K562 (cell line): ENCODE measurements around the gene ABT1. TPM values are rescaled to one million over a fixed set of nuclear protein-coding genes. Genes with fewer than 3 reads are reported as not detected.
A peak's percentile ranks its signal among the peaks of the same experiment; 100 is the strongest.

ENCODE experiments used
- ATAC-seq: fragments of 200-7000 bp; cut with Tn5 transposase; 3 replicates; pipeline ENCODE4 v1.9.1; 2020; ENCODE audit warnings: moderate library complexity
- BruUV-seq: library from RNA; stranded (reverse); fragments of 400-500 nt; replicated peaks from 2 replicates; lab custom pipeline; 2021; lab: Mats Ljungman, UMichigan
- CTCF ChIA-PET: fragments of 300-600 bp; formaldehyde crosslinking; extraction: SDS; loops from one replicate; lab custom pipeline; 2021; ENCODE audit warnings: low intra/inter-chr PET ratio; lab: Yijun Ruan, JAX
- POLR2A ChIA-PET: fragments of 300-600, 350-650 bp; sonication (Branson Sonifier 250); formaldehyde crosslinking; extraction: SDS; loops from one replicate; lab custom pipeline; 2021; ENCODE audit warnings: antibody characterized with exemption, inconsistent platforms; lab: Yijun Ruan, JAX
- DNase-seq, 4 experiments: peaks; one replicate each; pipeline versions ENCODE4 v3.0.0 to v3.0.0-alpha.2; 2011 to 2018; ENCODE audit warnings: low spot score in 3 of 4, mixed read lengths in 3 of 4; ENCODE audit errors: extremely low read depth in 1 of 4
- FAIRE-seq: peaks from 2 replicates; lab custom pipeline; 2011; peaks lifted over from hg19 to GRCh38; lab: Jason Lieb, UNC
- H2AFZ ChIP-seq: 2 replicates; pipeline ENCODE4 v1.6.0; 2011; ENCODE audit warnings: low read depth, low read length, control low read depth, inconsistent platforms
- H3K27ac ChIP-seq: fragments of 200-600 bp; 3 replicates; pipeline ENCODE4 v1.8.0; 2011; ENCODE audit warnings: low read depth, mild to moderate bottlenecking, control low read depth, inconsistent platforms, low read length, moderate library complexity, mixed read lengths; ENCODE audit errors: extremely low read depth
- H3K27me3 ChIP-seq, 2 experiments: fragments of 300-600 bp in 1 of 2; 2 replicates in 1 of 2; 3 replicates in 1 of 2; pipeline versions ENCODE4 v1.6.0 to v1.8.0; 2011; ENCODE audit warnings: inconsistent platforms in 2 of 2, low read length in 2 of 2, mild to moderate bottlenecking in 1 of 2, mixed read lengths in 1 of 2, moderate library complexity in 1 of 2; ENCODE audit not compliant: control insufficient read depth in 2 of 2, insufficient read depth in 2 of 2
- H3K36me3 ChIP-seq: fragments of 300-600 bp; 3 replicates; pipeline ENCODE4 v1.8.0; 2011; ENCODE audit warnings: mild to moderate bottlenecking, low read length, inconsistent platforms; ENCODE audit not compliant: control insufficient read depth, insufficient read depth
- H3K4me1 ChIP-seq, 2 experiments: fragments of 200-600 bp in 1 of 2; replicated peaks in 1 of 2; 2 replicates in 1 of 2; 3 replicates in 1 of 2; pipeline versions ENCODE4 v1.5.1 to v1.8.0; 2011; ENCODE audit warnings: inconsistent platforms in 2 of 2, low read length in 2 of 2, mild to moderate bottlenecking in 1 of 2, mixed read lengths in 1 of 2, moderate library complexity in 1 of 2; ENCODE audit not compliant: control insufficient read depth in 2 of 2, insufficient read depth in 2 of 2
- H3K4me2 ChIP-seq: 2 replicates; pipeline ENCODE4 v1.6.1; 2011; ENCODE audit warnings: low read length, control low read depth, inconsistent platforms, mixed read lengths; ENCODE audit not compliant: insufficient read depth
- H3K4me3 ChIP-seq: fragments of 200-600 bp; sonication (generic), shearing (Covaris generic); 2 replicates; pipeline ENCODE4 v1.5.1; 2016; ENCODE audit warnings: control low read depth, inconsistent platforms
- H3K79me2 ChIP-seq: fragments of 200-600 bp; 3 replicates; pipeline ENCODE4 v1.8.0; 2011; ENCODE audit warnings: low read length, inconsistent platforms; ENCODE audit not compliant: control insufficient read depth, insufficient read depth
- H3K9ac ChIP-seq, 2 experiments: 2 replicates each; pipeline versions ENCODE4 v1.6.0 to v1.6.1; 2011; ENCODE audit warnings: low read depth in 2 of 2, low read length in 2 of 2, control low read depth in 1 of 2, inconsistent platforms in 1 of 2, mild to moderate bottlenecking in 1 of 2, mixed read lengths in 1 of 2; ENCODE audit not compliant: insufficient read depth in 1 of 2
- H3K9me1 ChIP-seq: one replicate; pipeline ENCODE4 v1.6.0; 2011; ENCODE audit warnings: inconsistent platforms, mild to moderate bottlenecking, low read length, moderate library complexity; ENCODE audit not compliant: control insufficient read depth, insufficient read depth
- H3K9me3 ChIP-seq: replicated peaks from 2 replicates; pipeline ENCODE4 v1.5.1; 2011; ENCODE audit warnings: low read depth, low read length, inconsistent platforms; ENCODE audit not compliant: control insufficient read depth, insufficient read depth
- H4K20me1 ChIP-seq: replicated peaks from 2 replicates; pipeline ENCODE4 v1.6.1; 2011; ENCODE audit warnings: low read length, inconsistent platforms, mixed read lengths; ENCODE audit not compliant: control insufficient read depth, insufficient read depth
- ARID1B ChIP-seq: fragments of 450-650 bp; IDR thresholded peaks from 2 replicates; pipeline ENCODE4 v1.6.1; 2016; ENCODE audit warnings: antibody characterized with exemption, mild to moderate bottlenecking, inconsistent platforms
- CBFA2T3 ChIP-seq: fragments of 450-650 bp; IDR thresholded peaks from 2 replicates; pipeline ENCODE4 v1.6.1; 2017
- FOXP4 ChIP-seq: sonication (generic); formaldehyde crosslinking; IDR thresholded peaks from 2 replicates; pipeline ENCODE4 v1.8.0; 2022; ENCODE audit warnings: mild to moderate bottlenecking, missing genetic modification reagents, borderline replicate concordance
- HMBOX1 ChIP-seq: sonication (generic); IDR thresholded peaks from 2 replicates; pipeline ENCODE4 v1.6.1; 2016
- MEF2A ChIP-seq: IDR thresholded peaks from 2 replicates; pipeline ENCODE4 v1.6.1; 2011; ENCODE audit warnings: low read depth, mild to moderate bottlenecking, low read length, moderate library complexity; ENCODE audit not compliant: control insufficient read depth
- MYC ChIP-seq, 2 experiments: fragments of 250-450 bp in 1 of 2; sonication (Bioruptor Pico) in 1 of 2; IDR thresholded peaks; 2 replicates each; pipeline versions ENCODE4 v1.5.1 to v1.6.1; 2012 to 2021; ENCODE audit warnings: low read depth in 2 of 2, borderline replicate concordance in 1 of 2, improper control_type of control experiment in 1 of 2, low read length in 1 of 2, mild to moderate bottlenecking in 1 of 2, moderate library complexity in 1 of 2
- RBFOX2 ChIP-seq: fragments of 200-400 bp; formaldehyde crosslinking; IDR thresholded peaks from 2 replicates; pipeline ENCODE4 v1.6.1; 2017; ENCODE audit warnings: low read depth, mild to moderate bottlenecking, low read length, moderate library complexity
- SOX6 ChIP-seq: fragments of 450-650 bp; IDR thresholded peaks from 2 replicates; pipeline ENCODE4 v1.6.1; 2014; ENCODE audit warnings: mild to moderate bottlenecking
- TAL1 ChIP-seq: fragments of 450-650 bp; IDR thresholded peaks from 2 replicates; pipeline ENCODE4 v1.6.1; 2016; ENCODE audit warnings: mild to moderate bottlenecking
- TBP ChIP-seq: optimal IDR thresholded peaks from 2 replicates; pipeline ENCODE3; 2011; ENCODE audit warnings: low read depth, low read length, improper control_type of control experiment
- TCF3 ChIP-seq: sonication (generic); formaldehyde crosslinking; IDR thresholded peaks from 2 replicates; pipeline ENCODE4 v1.4.0; 2020; ENCODE audit warnings: mild to moderate bottlenecking, missing genetic modification reagents
- TEAD4 ChIP-seq, 2 experiments: sonication (generic) in 1 of 2; formaldehyde crosslinking in 1 of 2; IDR thresholded peaks; 2 replicates each; pipeline versions ENCODE4 v1.6.1 to v1.8.0; 2012 to 2022; ENCODE audit warnings: borderline replicate concordance in 1 of 2, inconsistent platforms in 1 of 2, low read length in 1 of 2, mild to moderate bottlenecking in 1 of 2, missing genetic modification reagents in 1 of 2
- TFAM ChIP-seq: fragments of 250-450 bp; sonication (Bioruptor Pico); conservative IDR thresholded peaks from 2 replicates; pipeline ENCODE4 v1.5.0; 2021; ENCODE audit warnings: mild to moderate bottlenecking, moderate library complexity
- ZNF143 ChIP-seq: sonication (generic); formaldehyde crosslinking; IDR thresholded peaks from 2 replicates; pipeline ENCODE4 v1.9.0; 2022; ENCODE audit warnings: mild to moderate bottlenecking, missing genetic modification reagents
- ZNF217 ChIP-seq: sonication (generic); formaldehyde crosslinking; IDR thresholded peaks from 2 replicates; pipeline ENCODE4 v1.8.0; 2022; ENCODE audit warnings: mild to moderate bottlenecking, missing genetic modification reagents
- ZNF639 ChIP-seq, 2 experiments: fragments of 200-800 bp in 1 of 2; sonication (Bioruptor generic) in 1 of 2; sonication (generic) in 1 of 2; formaldehyde crosslinking in 1 of 2; IDR thresholded peaks in 1 of 2; conservative IDR thresholded peaks in 1 of 2; 2 replicates each; pipeline versions ENCODE4 v1.5.0 to v1.6.1; 2016 to 2020; ENCODE audit warnings: missing compliant biosample characterization in 1 of 2, missing genetic modification characterization in 1 of 2, missing genetic modification reagents in 1 of 2
- ZNF699 ChIP-seq: fragments of 250-450 bp; sonication (Bioruptor Pico); IDR thresholded peaks from 2 replicates; pipeline ENCODE4 v1.8.0; 2021; ENCODE audit warnings: mild to moderate bottlenecking, moderate library complexity; ENCODE audit not compliant: insufficient replicate concordance
- WGBS: fragments of 100-300 bp; shearing (Covaris generic); methylation state at CpG from one replicate; pipeline ENCODE4 v1.1.6; 2016; ENCODE audit warnings: low coverage, mixed read lengths; ENCODE audit not compliant: insufficient coverage; ENCODE audit errors: missing lambda C conversion rate; 5-methylcytosine and 5-hydroxymethylcytosine counted together
- in situ Hi-C: fragments of 300-500 bp; cut with MboI; formaldehyde crosslinking; loops from 4 replicates; pipeline ENCODE4 v1.15.0; 2018; ENCODE audit warnings: inconsistent platforms, mixed read lengths
- intact Hi-C: fragments of 100-400 bp; cut with micrococcal nuclease; formaldehyde crosslinking; loops from 2 replicates; pipeline ENCODE4 v1.14.2; 2022
- polyA plus RNA-seq, 8 experiments: library from polyadenylated mRNA; depleted of rRNA in 4 of 8; stranded (reverse) in 5 of 8; unstranded in 3 of 8; fragments of >200 nt; fragmentation: Nextera tagmentation in 2 of 8; fragmentation: Illumina TruSeq in 1 of 8; extraction: Ambion mirVana in 2 of 8; extraction: Trizol in 1 of 8; gene quantifications; 2 replicates each; pipeline versions ENCODE4 v1.2.1 to v1.2.3, GENCODE V29; 2011 to 2014; ENCODE audit warnings: inconsistent platforms in 1 of 8, missing spikeins in 1 of 8
- total RNA-seq, 7 experiments: library from RNA; depleted of rRNA in 6 of 7; stranded (reverse); fragments of >200 nt in 6 of 7; fragmentation: Illumina TruSeq in 2 of 7; extraction: Trizol in 2 of 7; gene quantifications; 2 replicates each; pipeline versions ENCODE4 v1.2.1 to v1.2.3, GENCODE V29; 2011 to 2021; ENCODE audit warnings: low replicate concordance in 1 of 7

ABT1 gene
- total and polyA plus RNA-seq, 9 of the 15 experiments (the other 6 are each of a cell fraction or from before 2014, with no cell fraction given), result 8.8 to 52.7 (median 40.7) TPM

GRCh38 chr6:26552205-26552604, 44.5 kb upstream of the ABT1 start:
- H3K9me1 ChIP-seq, result no peaks in the 10 kb centered on the region
- H3K9me3 ChIP-seq, result no peaks in the 10 kb centered on the region
- BruUV-seq, result no TSS peak
- H4K20me1 ChIP-seq, result no peaks in the 10 kb centered on the region; the same call in 1 of the 2 replicates
- peak; percentile 65 for FAIRE-seq
- H3K4me2 ChIP-seq, result peak overlapping the region; percentile 87
- no peaks in the 10 kb centered on the region for H3K27me3 ChIP-seq
- 0 out of 3 replicates have a peak, but pooled peaks have one; percentile 5 for ATAC-seq
- H3K27ac ChIP-seq, result peak overlapping the region; percentile 50; the same call in 2 of the 3 replicates
- peak overlapping the region; percentile 51 for H3K4me3 ChIP-seq
- H3K4me1 ChIP-seq, result peaks cover 5 to 19% of the 10 kb centered on the region in 2 experiments; a peak in 4 of 5 replicates
- CTCF ChIA-PET, result no interaction called here
- peak overlapping the region; percentile 90 for H2AFZ ChIP-seq
- POLR2A ChIA-PET, result interaction anchor here (0.7 to 6.8 kb wide), 11 partner anchors 10 to 363 kb away, joined by 3 to 70 read pairs (median 5); partner anchors contain the start of gene HMGN4
- intact Hi-C loops (loop anchor here (5.0 to 10.0 kb wide), 3 partner anchors 375 to 1133 kb away; partner anchors contain the start of gene ZNF184), in situ Hi-C loops (loop anchor here (25.0 kb wide), 1 partner anchor 365 kb away; a partner anchor contains a TSS)
- H3K36me3 ChIP-seq, result no peaks in the 10 kb centered on the region
- H3K9ac ChIP-seq, result peak overlapping the region; percentile 59; a peak in 3 of 4 replicates
- DNase-seq, result peak in 1 of 4 experiments; percentile 68
- WGBS, result 2% methylated on average over 10 of the region's 10 CpGs
- H3K79me2 ChIP-seq, result no peaks in the 10 kb centered on the region
- 0 out of 2 replicates have a peak, but pooled peaks have one; percentile 14 for TF ChIP-seq SOX6
- no peak for TF ChIP-seq FOXP4
- no peak for TF ChIP-seq ZNF217 (CRISPR knock-in tag)
- TF ChIP-seq TBP, result peak; percentile 92
- 0 out of 2 replicates have a peak, but pooled peaks have one; percentile 4 for TF ChIP-seq RBFOX2
- TF ChIP-seq TAL1, result no peak
- no peak for TF ChIP-seq ZNF143 (CRISPR knock-in tag)
- TF ChIP-seq TEAD4 (IDR thresholded peaks at IDR 0.05; ENCODE audit: low read length), result peak; percentile 34; the same call in 1 of the 2 replicates
- TF ChIP-seq TEAD4 (CRISPR knock-in tag; IDR thresholded peaks at IDR 0.05; ENCODE audit: borderline replicate concordance), result no peak
- TF ChIP-seq CBFA2T3, result peak; percentile 32; the same call in 1 of the 2 replicates
- TF ChIP-seq ZNF639 (CRISPR knock-in tag; conservative IDR thresholded peaks at IDR 0.05 in 1 of 2, IDR thresholded peaks at IDR 0.05 in 1 of 2), result peak in 1 of 2 experiments; percentile 27; a peak in 1 of 4 replicates
- TF ChIP-seq MYC (IDR thresholded peaks at IDR 0.05; ENCODE audit: low read depth, low read length), result peak; percentile 22; the same call in 1 of the 2 replicates
- TF ChIP-seq MYC (CRISPR knock-in tag; IDR thresholded peaks at IDR 0.05; ENCODE audit: borderline replicate concordance, low read depth), result no peak
- peak; percentile 62 for TF ChIP-seq ARID1B
- TF ChIP-seq TCF3 (CRISPR knock-in tag), result no peak
- no peak for TF ChIP-seq MEF2A
- TF ChIP-seq ZNF699 (CRISPR knock-in tag), result no peak
- TF ChIP-seq HMBOX1, result peak; percentile 85; the same call in 1 of the 2 replicates
- no peak for TF ChIP-seq TFAM (CRISPR knock-in tag)
